GM13976 (cell line): ENCODE results near the gene MPV17L.

Experiments
- DNase-seq: peaks from one replicate; pipeline ENCODE4 v3.0.0; 2012; ENCODE audit warnings: low spot score
- in situ Hi-C: fragments of 300-500 bp; cut with MboI; formaldehyde crosslinking; loops from one replicate; pipeline ENCODE4 v1.12.0; 2022; ENCODE audit warnings: low sequenced_read_pairs, mixed read lengths, inconsistent platforms; ENCODE audit not compliant: unreplicated experiment
- TF ChIP-seq, protein P1 (sequence below): IDR thresholded peaks from 2 replicates; pipeline ENCODE4 v1.5.1; 2012; ENCODE audit warnings: borderline replicate concordance, mild to moderate bottlenecking; ENCODE audit not compliant: insufficient read depth; ENCODE audit errors: extremely low read depth, missing control alignments, control extremely low read depth

MPV17L gene

DNA sequence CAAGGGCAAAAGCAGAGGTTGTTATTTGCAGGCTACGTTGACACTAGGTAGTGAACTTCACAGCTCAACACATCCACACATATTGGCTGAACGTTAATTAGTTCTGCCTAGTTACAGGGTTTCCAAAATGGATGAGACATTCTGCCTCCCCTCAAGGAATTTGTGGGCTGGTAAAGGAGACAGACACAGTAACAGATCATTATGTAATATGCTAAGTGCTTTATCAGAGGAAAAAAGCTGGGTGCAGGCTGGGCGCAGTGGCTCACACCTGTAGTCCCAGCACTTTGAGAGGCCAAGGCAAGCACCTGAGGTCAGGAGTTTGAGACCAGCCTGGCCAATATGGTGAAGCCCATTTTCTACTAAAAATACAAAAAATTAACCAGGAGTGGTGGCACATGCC, 65.0 kb downstream of the MPV17L start:
- TF ChIP-seq, protein P1, sequence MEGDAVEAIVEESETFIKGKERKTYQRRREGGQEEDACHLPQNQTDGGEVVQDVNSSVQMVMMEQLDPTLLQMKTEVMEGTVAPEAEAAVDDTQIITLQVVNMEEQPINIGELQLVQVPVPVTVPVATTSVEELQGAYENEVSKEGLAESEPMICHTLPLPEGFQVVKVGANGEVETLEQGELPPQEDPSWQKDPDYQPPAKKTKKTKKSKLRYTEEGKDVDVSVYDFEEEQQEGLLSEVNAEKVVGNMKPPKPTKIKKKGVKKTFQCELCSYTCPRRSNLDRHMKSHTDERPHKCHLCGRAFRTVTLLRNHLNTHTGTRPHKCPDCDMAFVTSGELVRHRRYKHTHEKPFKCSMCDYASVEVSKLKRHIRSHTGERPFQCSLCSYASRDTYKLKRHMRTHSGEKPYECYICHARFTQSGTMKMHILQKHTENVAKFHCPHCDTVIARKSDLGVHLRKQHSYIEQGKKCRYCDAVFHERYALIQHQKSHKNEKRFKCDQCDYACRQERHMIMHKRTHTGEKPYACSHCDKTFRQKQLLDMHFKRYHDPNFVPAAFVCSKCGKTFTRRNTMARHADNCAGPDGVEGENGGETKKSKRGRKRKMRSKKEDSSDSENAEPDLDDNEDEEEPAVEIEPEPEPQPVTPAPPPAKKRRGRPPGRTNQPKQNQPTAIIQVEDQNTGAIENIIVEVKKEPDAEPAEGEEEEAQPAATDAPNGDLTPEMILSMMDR = no peak
- in situ Hi-C loops = no loop called here
- DNase-seq = no peak

DNA sequence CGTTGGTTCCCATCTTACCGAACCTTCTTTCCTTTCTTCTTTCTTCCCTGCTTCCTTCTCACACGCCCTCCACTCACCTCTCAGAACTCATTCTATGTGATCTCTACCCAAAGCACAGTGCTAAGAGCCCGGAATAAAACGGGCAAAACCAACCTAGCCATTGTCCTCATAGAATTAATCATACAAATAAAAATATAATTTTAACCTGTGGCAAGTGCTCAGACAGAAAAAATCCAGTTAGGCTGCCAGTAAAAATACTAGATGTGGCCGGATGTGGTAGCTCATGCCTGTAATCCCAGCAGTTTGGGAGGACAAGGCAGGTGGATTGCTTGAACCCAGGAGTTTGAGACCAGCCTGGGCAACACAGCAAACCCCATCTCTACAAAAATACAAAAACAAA, 65.8 kb downstream of the MPV17L start:
- TF ChIP-seq, protein P1 = no peak
- in situ Hi-C loops = no loop called here

More for the DNA sequence above, 65.8 kb downstream of the MPV17L start:
- no peak for DNase-seq
